Measurements from ENCODE around the gene CASK.

CASK gene

DNA sequence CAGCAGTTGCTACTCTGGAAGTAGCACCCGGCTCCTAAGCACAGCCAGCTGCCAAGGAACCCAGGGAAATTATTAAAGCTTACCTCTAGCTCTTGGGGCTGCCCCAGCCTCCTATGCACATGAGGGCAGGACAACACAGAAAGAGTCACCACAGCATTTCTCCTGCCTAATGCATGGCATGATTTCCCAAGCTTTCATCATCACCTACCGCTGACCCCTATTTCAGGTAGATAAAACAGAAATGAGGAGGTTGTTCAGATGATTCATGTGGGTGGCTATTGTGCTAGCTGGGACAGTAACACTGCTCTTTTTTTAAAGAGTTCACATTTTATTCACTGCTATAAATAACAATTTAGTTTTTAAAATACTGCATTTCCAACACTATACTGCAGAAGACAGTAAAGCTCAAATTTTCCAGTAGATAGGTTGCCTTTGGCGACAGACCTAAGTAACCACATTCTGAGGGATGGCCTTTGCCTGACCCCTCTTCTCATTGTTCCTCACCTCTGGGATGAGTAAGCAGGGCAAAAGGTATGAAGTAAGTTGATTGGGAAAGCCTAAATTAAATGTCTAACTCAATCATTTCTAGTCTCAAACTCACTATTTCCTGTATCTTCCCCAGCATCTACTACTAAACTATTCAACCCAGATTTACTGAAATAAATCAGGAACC lies 16.7 kb downstream of the CASK start:
- peak; percentile 5 to 10 for DNase-seq

DNA sequence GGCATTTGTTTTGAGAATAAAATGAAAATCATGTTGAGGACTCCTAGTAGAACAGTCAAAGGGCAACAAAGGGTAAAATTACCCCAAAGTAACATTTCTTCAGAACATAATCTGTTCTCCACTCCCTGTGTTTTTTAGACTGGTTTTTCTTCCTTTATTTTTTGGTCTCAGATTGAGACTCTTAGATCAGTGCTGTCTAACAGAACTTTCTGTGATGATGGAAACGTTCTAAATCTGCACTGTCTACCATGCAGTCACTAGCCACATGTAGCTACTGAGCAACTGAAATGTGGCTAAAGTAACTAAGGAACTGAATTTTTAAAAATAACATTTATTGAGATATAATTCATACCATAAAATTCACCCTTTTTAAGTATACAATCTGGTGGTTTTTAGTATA lies 19.8 kb downstream of the CASK start:
- no peak for DNase-seq

- DNase-seq, result no peak
Measured at GRCh38 chrX:41900321-41900720, 23.0 kb downstream of the CASK start.

- no peak for DNase-seq
Measured at GRCh38 chrX:41895826-41896225, 27.5 kb downstream of the CASK start.

DNA sequence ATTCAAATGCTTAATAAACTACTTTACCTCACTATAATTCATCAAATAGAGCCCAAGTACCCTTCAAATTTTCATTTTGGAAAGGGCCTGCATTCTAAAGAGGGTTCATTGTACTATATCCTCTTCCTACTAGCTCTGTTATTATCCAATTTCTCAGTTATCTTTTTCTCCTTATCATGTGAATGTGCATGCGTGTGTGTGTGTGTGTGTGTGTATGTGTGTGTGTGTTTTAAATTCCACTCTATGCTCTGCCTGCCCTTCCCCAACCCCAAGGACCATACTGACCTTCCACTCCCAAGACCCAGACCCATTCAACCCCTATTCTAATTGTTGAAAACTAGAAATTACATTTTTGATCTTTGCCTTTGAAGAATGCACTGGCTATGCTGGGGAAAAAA lies 33.3 kb downstream of the CASK start:
- no peak for DNase-seq

GRCh38 chrX:41889317-41890025 lies 33.9 kb downstream of the CASK start:
- DNase-seq, result no peak

GRCh38 chrX:41887691-41888090 lies 35.7 kb downstream of the CASK start:
- no peak for DNase-seq

GRCh38 chrX:41885724-41886123 lies 37.6 kb downstream of the CASK start:
- DNase-seq, result no peak

DNA sequence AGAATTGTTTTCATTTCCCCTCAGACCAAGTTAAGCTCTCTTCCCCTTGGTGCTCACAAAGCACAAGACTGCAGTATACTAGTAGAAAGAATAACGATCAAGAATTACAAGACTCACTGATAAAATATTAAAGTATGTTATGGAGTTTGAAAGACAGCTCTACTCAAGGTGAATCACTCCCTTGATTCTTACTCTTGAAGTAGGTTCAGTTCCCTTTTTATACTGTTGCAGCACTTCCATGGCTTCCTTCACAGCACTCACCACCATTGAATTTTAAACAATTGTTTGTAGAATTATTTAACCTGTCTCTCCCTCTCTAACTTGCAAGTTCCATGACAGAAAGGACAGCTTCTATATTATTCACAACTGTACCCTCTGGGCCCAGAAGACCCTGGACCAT lies 42.2 kb downstream of the CASK start:
- DNase-seq, result no peak

DNA sequence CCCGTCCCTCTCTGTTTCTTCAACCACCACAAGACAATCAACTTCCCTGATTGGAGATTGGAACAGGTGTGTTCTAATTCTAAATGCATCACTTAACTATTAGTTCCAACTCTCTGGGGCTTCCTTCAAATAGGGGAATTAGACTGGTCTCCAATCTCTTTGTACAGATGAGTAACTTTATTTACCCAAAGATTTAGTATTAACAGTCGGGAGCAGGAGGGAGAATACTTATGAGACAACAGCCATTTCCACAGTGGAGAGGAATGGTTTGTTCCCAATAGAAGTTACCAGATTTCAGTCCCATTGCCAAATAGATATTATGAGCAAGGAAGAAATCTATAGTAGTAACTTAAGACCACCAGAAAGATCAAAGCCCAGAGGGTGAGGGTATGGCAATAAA lies 46.2 kb downstream of the CASK start:
- no peak for DNase-seq

GRCh38 chrX:41875142-41875541 lies 48.2 kb downstream of the CASK start:
- DNase-seq, result no peak

DNA sequence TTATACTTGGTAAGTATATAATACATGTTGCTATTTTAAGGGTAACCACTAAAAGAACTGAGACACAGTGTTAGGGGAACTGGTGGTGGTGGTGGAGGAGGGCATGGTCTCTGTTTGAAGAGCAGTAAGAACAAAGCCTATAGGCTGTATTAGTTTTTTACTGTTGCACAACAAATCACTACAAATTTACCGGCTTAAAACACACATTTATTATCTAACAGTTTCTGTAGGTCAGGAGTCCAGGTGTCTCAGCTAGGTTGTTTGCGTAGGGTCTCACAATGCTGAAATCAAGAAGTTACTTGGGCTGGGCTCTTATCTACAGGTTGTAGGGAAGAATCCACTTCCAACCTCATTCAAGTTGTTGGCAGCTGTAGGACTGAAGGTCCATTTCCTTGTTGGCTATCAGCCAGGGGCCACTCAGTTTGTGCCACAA lies 52.6 kb downstream of the CASK start:
- DNase-seq, result no peak

- DNase-seq, result no peak
Measured at GRCh38 chrX:41868392-41868977, 54.9 kb downstream of the CASK start.

DNA sequence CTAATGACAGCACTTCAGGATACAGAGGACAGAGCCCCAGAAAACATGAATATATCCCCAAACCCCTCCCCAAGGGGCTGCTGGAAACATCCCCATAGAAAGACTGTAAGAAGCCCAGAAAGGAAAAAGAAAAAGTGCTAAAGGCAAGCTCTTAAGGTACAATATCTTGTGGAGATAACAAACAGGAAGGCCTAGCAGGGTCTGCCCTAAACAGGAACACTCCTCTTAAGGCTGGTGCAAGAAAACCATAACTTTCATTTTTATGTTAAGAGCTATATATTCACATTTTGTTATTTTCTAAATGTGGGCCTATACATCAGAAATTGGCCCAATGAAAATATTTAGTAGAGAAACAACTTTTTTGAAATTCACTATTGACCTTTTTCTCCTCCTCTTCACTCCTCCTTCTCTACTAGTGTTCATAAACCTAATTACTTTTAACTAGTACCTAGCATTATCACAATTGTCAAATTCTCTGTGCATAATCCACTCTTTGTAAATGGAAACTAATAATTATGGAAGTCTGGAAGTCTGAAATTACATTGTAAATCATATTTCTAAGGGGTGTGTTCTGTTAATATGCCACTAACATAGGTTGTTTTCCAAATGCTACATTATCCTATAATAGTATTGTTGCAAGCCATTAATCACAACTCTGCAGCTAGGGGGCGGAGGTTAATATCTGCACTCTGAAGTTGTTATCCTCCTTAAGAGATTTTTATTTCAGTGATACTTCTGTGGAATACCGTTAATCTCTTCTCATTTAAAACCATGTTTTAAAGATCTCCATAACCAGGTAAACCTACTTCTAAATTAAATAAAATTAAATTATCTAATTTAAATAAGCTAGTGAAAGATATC lies 59.8 kb downstream of the CASK start:
- DNase-seq, result no peak

GRCh38 chrX:41862562-41863184 lies 60.7 kb downstream of the CASK start:
- DNase-seq, result no peak

GRCh38 chrX:41858161-41858775 lies 65.1 kb downstream of the CASK start:
- DNase-seq, result no peak

- DNase-seq, result no peak
Measured at GRCh38 chrX:41857670-41858069, 65.7 kb downstream of the CASK start.

DNA sequence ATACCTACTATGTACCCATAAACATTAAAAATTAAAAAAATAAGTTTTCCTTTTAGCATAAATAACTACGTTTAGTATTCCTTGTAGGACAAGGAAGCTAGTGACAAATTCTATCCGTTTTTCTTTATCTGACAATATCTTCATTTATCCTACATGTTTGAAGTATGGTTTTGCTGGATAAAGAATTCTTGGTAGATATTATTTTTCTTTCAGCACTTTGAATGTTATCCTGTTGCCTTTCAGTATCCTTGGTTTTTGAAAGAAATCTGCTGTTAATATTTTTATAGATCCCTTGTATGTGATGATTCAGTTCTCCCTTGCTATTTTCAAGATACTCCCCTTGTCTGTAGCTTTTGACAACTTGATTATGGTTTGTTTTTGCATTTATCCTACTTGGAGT lies 76.6 kb downstream of the CASK start:
- no peak for DNase-seq

GRCh38 chrX:41837270-41837944 lies 85.9 kb downstream of the CASK start:
- no peak for DNase-seq

GRCh38 chrX:41828826-41829225 lies 94.5 kb downstream of the CASK start:
- no peak for DNase-seq

GRCh38 chrX:41827886-41828285 lies 95.5 kb downstream of the CASK start:
- no peak for DNase-seq

DNA sequence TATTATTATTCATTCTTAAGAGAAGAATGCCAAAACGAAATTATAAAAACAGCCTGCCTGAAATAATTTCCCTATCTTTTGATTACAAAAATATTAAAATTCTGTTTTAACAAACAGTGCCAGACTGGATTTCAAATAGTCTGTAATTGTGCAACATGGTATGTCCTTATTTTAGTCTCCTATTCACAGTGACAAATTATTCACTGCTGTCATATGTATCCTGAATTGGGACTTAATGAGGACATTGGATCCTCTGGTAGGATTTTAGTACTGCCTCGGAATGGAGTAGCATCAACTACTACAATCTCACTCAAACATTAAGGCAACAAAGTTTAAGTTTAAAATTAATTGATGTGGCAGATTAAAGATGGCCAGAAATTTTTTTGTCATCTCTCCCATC lies 97.6 kb downstream of the CASK start:
- DNase-seq, result no peak

All from activated CD4-positive, alpha-beta T cell treated with anti-CD3 and anti-CD28 coated beads, Interleukin-2, amount 50 U/mL, for 48 hours (primary cell).